HCT116 (cell line): ENCODE measurements around the gene SYNE3. TPM values are rescaled to one million over a fixed set of nuclear protein-coding genes. Genes with fewer than 3 reads are reported as not detected.
A peak's percentile ranks its signal among the peaks of the same experiment; 100 is the strongest.

Experiments
- ATAC-seq: fragments of 200-7000 bp; cut with Tn5 transposase; 2 replicates; pipeline ENCODE4 v1.9.1; 2020; ENCODE audit warnings: mild to moderate bottlenecking, moderate library complexity
- Bru-seq: library from RNA; stranded (reverse); fragments of 400-500 nt; gene quantifications from one replicate; lab custom pipeline; 2021; lab: Mats Ljungman, UMichigan
- BruChase-seq, 2 experiments: library from RNA; stranded (reverse); fragments of 400-500 nt; gene quantifications; one replicate each; lab custom pipeline; 2021; lab: Mats Ljungman, UMichigan
- BruUV-seq: library from RNA; stranded (reverse); fragments of 400-500 nt; replicated peaks from 2 replicates; lab custom pipeline; 2021; lab: Mats Ljungman, UMichigan
- CTCF ChIA-PET: fragments of 300-600 bp; sonication (Branson Sonifier 250); formaldehyde crosslinking; loops from one replicate; lab custom pipeline; 2021; ENCODE audit warnings: antibody characterized with exemption; lab: Charles Lee
- POLR2A ChIA-PET: fragments of 300-600, 350-600 bp; sonication (Branson Sonifier 250); formaldehyde crosslinking; loops from one replicate; lab custom pipeline; 2021; ENCODE audit warnings: antibody characterized with exemption; lab: Charles Lee
- RAD21 ChIA-PET, 2 experiments: fragments of 300-600 bp; sonication (Branson Sonifier 250); formaldehyde crosslinking; loops; one replicate each; lab custom pipeline; 2023; ENCODE audit warnings: low total read pairs in 2 of 2; ENCODE audit not compliant: uncharacterized antibody in 2 of 2, unreplicated experiment in 2 of 2, low non-redundant PET in 1 of 2; lab: Charles Lee
- DNase-seq: peaks from one replicate; pipeline ENCODE4 v3.0.0-alpha.2; 2010; ENCODE audit warnings: low read depth, low spot score
- H2AFZ ChIP-seq: fragments of 200-600 bp; shearing (Covaris generic), sonication (generic); 2 replicates; pipeline ENCODE4 v1.6.1; 2017; ENCODE audit warnings: low read depth, mixed run types, mixed read lengths, antibody characterized with exemption, low read length; ENCODE audit not compliant: poor library complexity, severe bottlenecking
- H3K27ac ChIP-seq: 2 replicates; pipeline ENCODE4 v1.5.1; 2012; ENCODE audit warnings: low read depth, low read length
- H3K27me3 ChIP-seq: fragments of 200-600 bp; sonication (generic); 2 replicates; pipeline ENCODE4 v1.6.1; 2016; ENCODE audit warnings: mixed run types, low read length, mixed read lengths; ENCODE audit not compliant: insufficient read depth
- H3K36me3 ChIP-seq, 2 experiments: fragments of 200-500 bp in 1 of 2; fragments of 200-600 bp in 1 of 2; sonication (Bioruptor generic) in 1 of 2; sonication (generic) in 1 of 2; 2 replicates each; pipeline versions ENCODE4 v1.5.1 to v1.6.1; 2014 to 2016; ENCODE audit warnings: low read length in 2 of 2, inconsistent platforms in 1 of 2, mixed read lengths in 1 of 2, mixed run types in 1 of 2; ENCODE audit not compliant: insufficient read depth in 2 of 2, control insufficient read depth in 1 of 2
- H3K4me1 ChIP-seq, 2 experiments: fragments of 200-600 bp in 1 of 2; sonication (generic) in 1 of 2; 2 replicates each; pipeline versions ENCODE4 v1.5.1 to v1.6.1; 2012 to 2017; ENCODE audit warnings: low read length in 2 of 2, inconsistent platforms in 1 of 2, mild to moderate bottlenecking in 1 of 2, mixed read lengths in 1 of 2, mixed run types in 1 of 2, moderate library complexity in 1 of 2; ENCODE audit not compliant: insufficient read depth in 2 of 2, control insufficient read depth in 1 of 2
- H3K4me2 ChIP-seq: fragments of 200-600 bp; sonication (generic); 2 replicates; pipeline ENCODE4 v1.6.1; 2017; ENCODE audit warnings: mixed run types, low read length, mixed read lengths
- H3K4me3 ChIP-seq, 2 experiments: fragments of 200-600 bp in 1 of 2; sonication (generic) in 1 of 2; replicated peaks in 1 of 2; 2 replicates each; pipeline ENCODE4 v1.5.1; 2011 to 2016; ENCODE audit warnings: low read length in 2 of 2, control low read depth in 1 of 2, low read depth in 1 of 2, mild to moderate bottlenecking in 1 of 2, mixed read lengths in 1 of 2, mixed run types in 1 of 2
- H3K79me2 ChIP-seq: fragments of 200-600 bp; sonication (generic); 2 replicates; pipeline ENCODE4 v1.6.1; 2017; ENCODE audit warnings: mild to moderate bottlenecking, mixed run types, low read length, moderate library complexity, mixed read lengths; ENCODE audit not compliant: insufficient read depth
- H3K9ac ChIP-seq: fragments of 200-600 bp; sonication (generic); 2 replicates; pipeline ENCODE4 v1.6.1; 2016; ENCODE audit warnings: low read length, mixed read lengths
- H3K9me2 ChIP-seq: fragments of 200-600 bp; sonication (generic), shearing (Covaris generic); 2 replicates; pipeline ENCODE4 v1.6.1; 2017; ENCODE audit warnings: mixed run types, mild to moderate bottlenecking, moderate library complexity; ENCODE audit not compliant: insufficient read depth
- H3K9me3 ChIP-seq, 2 experiments: fragments of 200-500 bp in 1 of 2; fragments of 200-600 bp in 1 of 2; sonication (Bioruptor generic) in 1 of 2; sonication (generic) in 1 of 2; 2 replicates each; pipeline ENCODE4 v1.6.1; 2014 to 2017; ENCODE audit warnings: low read length in 2 of 2, mixed read lengths in 2 of 2, inconsistent platforms in 1 of 2, low read depth in 1 of 2, mild to moderate bottlenecking in 1 of 2, mixed run types in 1 of 2, moderate library complexity in 1 of 2; ENCODE audit not compliant: control insufficient read depth in 1 of 2, insufficient read depth in 1 of 2
- H4K20me1 ChIP-seq: fragments of 200-600 bp; sonication (generic), shearing (Covaris generic); 2 replicates; pipeline ENCODE4 v1.6.1; 2017; ENCODE audit warnings: mixed run types, mild to moderate bottlenecking, moderate library complexity; ENCODE audit not compliant: insufficient read depth
- CBX3 ChIP-seq: IDR thresholded peaks from 2 replicates; pipeline ENCODE4 v1.6.1; 2012; ENCODE audit warnings: low read depth
- CEBPB ChIP-seq: IDR thresholded peaks from 2 replicates; pipeline ENCODE4 v1.6.1; 2012; ENCODE audit warnings: low read depth
- CTCF ChIP-seq, 3 experiments: fragments of 200-600 bp in 1 of 3; sonication (generic) in 1 of 3; IDR thresholded peaks in 2 of 3; conservative IDR thresholded peaks in 1 of 3; 2 replicates each; pipeline ENCODE4 v1.5.1; 2012 to 2017; ENCODE audit warnings: low read depth in 2 of 3, low read length in 2 of 3, antibody characterized with exemption in 1 of 3, borderline replicate concordance in 1 of 3, control low read depth in 1 of 3, mild to moderate bottlenecking in 1 of 3, mixed read lengths in 1 of 3, mixed run types in 1 of 3, moderate library complexity in 1 of 3; ENCODE audit not compliant: insufficient read depth in 1 of 3
- EGR1 ChIP-seq: IDR thresholded peaks from 2 replicates; pipeline ENCODE4 v1.6.1; 2012; ENCODE audit warnings: low read depth
- EZH2phosphoT487 ChIP-seq: fragments of 200-600 bp; IDR thresholded peaks from 2 replicates; pipeline ENCODE4 v1.6.1; 2018; ENCODE audit warnings: antibody characterized with exemption, borderline replicate concordance
- REST ChIP-seq: IDR thresholded peaks from 2 replicates; pipeline ENCODE4 v1.6.1; 2012; ENCODE audit warnings: low read depth
- SRF ChIP-seq: IDR thresholded peaks from 2 replicates; pipeline ENCODE4 v1.6.1; 2012; ENCODE audit warnings: low read depth
- ZFX ChIP-seq: fragments of 450-650 bp; IDR thresholded peaks from 2 replicates; pipeline ENCODE4 v1.6.1; 2017
- ZNF274 ChIP-seq: fragments of 200-500 bp; sonication (Bioruptor generic); IDR thresholded peaks from 2 replicates; pipeline ENCODE4 v1.6.1; 2014; ENCODE audit warnings: mild to moderate bottlenecking, low read depth, low read length, inconsistent platforms
- intact Hi-C: fragments of 100-400 bp; cut with micrococcal nuclease; formaldehyde crosslinking; loops from 2 replicates; pipeline ENCODE4 v1.10.0; 2022
- long read RNA-seq: library from polyadenylated mRNA; unstranded; transcript quantifications from one replicate; pipeline ENCODE4 v2.0.0, GENCODE V29; 2021; ENCODE audit not compliant: unreplicated experiment
- polyA plus RNA-seq: library from polyadenylated mRNA; unstranded; fragments of >200 nt; gene quantifications from 2 replicates; pipeline ENCODE4 v1.2.1, GENCODE V29; 2012; ENCODE audit warnings: missing spikeins
- total RNA-seq: library from RNA; stranded (reverse); gene quantifications from one replicate; pipeline ENCODE4 v1.2.1, GENCODE V29; 2021; ENCODE audit not compliant: unreplicated experiment

Gene SYNE3
- total RNA-seq, result 3.6 TPM
- polyA plus RNA-seq, result 2.4 and 3.0 TPM in 2 replicates
- Bru-seq, nascent RNA, result percentile 48 among the genes with signal in this experiment
- percentile 63 among the genes with signal in this experiment for BruChase-seq, experiment 1, labeled RNA remaining after a 6-hour chase
- percentile 49 among the genes with signal in this experiment for BruChase-seq, experiment 2, labeled RNA remaining after a 2-hour chase
- long read RNA-seq, partial matches to known transcripts, result 0 of 4 reads
- long read RNA-seq, other reads (novel, unspliced or antisense), result 3 of 4 reads

GRCh38 chr14:95516554-95517181 lies at the start of gene SYNE3:
Gene SYNE3, minus strand, starts transcription at chr14:95516650. Its CDS starts 40,829 bp downstream, at chr14:95475821.
- peak within 1 kb of the TSS; percentile 55 for H3K9ac ChIP-seq
- H3K79me2 ChIP-seq, result no peaks in the 10 kb centered on the region
- H3K36me3 ChIP-seq, result no peaks in the 10 kb centered on the region
- no peaks in the 10 kb centered on the region for H4K20me1 ChIP-seq
- DNase-seq, result no peak
- H3K4me3 ChIP-seq, result peak within 1 kb of the TSS; percentile 50 to 61
- POLR2A ChIA-PET, result interaction anchor here (0.6 kb wide), 1 partner anchor 16 kb away, joined by 5 read pairs; no protein-coding TSS in a partner anchor
- no peak for TF ChIP-seq CEBPB
- no peak for TF ChIP-seq CBX3
- no peak for TF ChIP-seq EZH2phosphoT487
- TF ChIP-seq ZFX, result no peak
- no peak; the same call in 1 of the 2 replicates for TF ChIP-seq EGR1
- no peak for TF ChIP-seq REST
- TF ChIP-seq SRF, result no peak
- no peak for TF ChIP-seq CTCF (IDR thresholded peaks at IDR 0.05 in 2 of 3, conservative IDR thresholded peaks at IDR 0.05 in 1 of 3; ENCODE audit: borderline replicate concordance in 1 of 3, insufficient read depth in 1 of 3, low read depth in 2 of 3, low read length in 2 of 3)
- TF ChIP-seq ZNF274, result no peak
- TF ChIP-seq, all 23 proteins: peak for 0
- H2AFZ ChIP-seq, result peak within 1 kb of the TSS; percentile 68
- H3K4me2 ChIP-seq, result peak within 1 kb of the TSS; percentile 92
- ChIA-PET RAD21 (interaction anchor here in 1 of 2 experiments (0.6 kb wide), 1 partner anchor 1113 kb away, joined by 3 read pairs; no protein-coding TSS in a partner anchor), CTCF (interaction anchor here (0.6 to 0.9 kb wide), 4 partner anchors 11 to 74 kb away, joined by 3 to 4 read pairs (median 3); no protein-coding TSS in a partner anchor)
- no peak within 1 kb of the TSS for H3K27ac ChIP-seq
- BruUV-seq, result no TSS peak
- H3K9me2 ChIP-seq, result no peaks in the 10 kb centered on the region
- intact Hi-C loops, result loop anchor here (5.0 kb wide), 1 partner anchor 249 kb away; no protein-coding TSS in a partner anchor
- no peaks in the 10 kb centered on the region for H3K27me3 ChIP-seq
- H3K4me1 ChIP-seq, result peaks cover 22 to 44% of the 10 kb centered on the region in 2 experiments
- peak; percentile 76 for ATAC-seq
- no peaks in the 10 kb centered on the region for H3K9me3 ChIP-seq
